Heart left ventricle (tissue), 16 donors: ENCODE data around the gene ROCK2. TPM values are rescaled to one million over a fixed set of nuclear protein-coding genes. Genes with fewer than 3 reads are reported as not detected.
"Not testable (repeated sequence)": the region's sequence is repeated elsewhere in the genome, so short reads cannot be mapped to it uniquely, and the experiment has no call there.

Source experiments
- ATAC-seq, 4 donors: fragments of 200-7000 bp; cut with Tn5 transposase; one replicate each; pipeline ENCODE4 v1.9.1; 2020 to 2022; ENCODE audit warnings: moderate library complexity in 4 of 4, mild to moderate bottlenecking in 3 of 4, moderate number of reproducible peaks in 1 of 4
- DNase-seq, 5 donors: peaks; one replicate each; pipeline ENCODE4 v3.0.0-alpha.2; 2020
- H3K27ac ChIP-seq, 12 donors: fragments of 200-600 bp; sonication (generic) in 4 of 12; one replicate each; pipeline versions ENCODE4 v1.5.0 to v1.8.0; 2016 to 2022; ENCODE audit warnings: mild to moderate bottlenecking in 2 of 12
- H3K27me3 ChIP-seq, 9 donors: fragments of 200-600 bp; sonication (generic) in 2 of 9; one replicate each; pipeline versions ENCODE4 v1.5.1 to v1.8.0; 2016 to 2022; ENCODE audit warnings: mild to moderate bottlenecking in 3 of 9
- H3K36me3 ChIP-seq, 9 donors: fragments of 200-600 bp; sonication (generic) in 2 of 9; one replicate each; pipeline versions ENCODE4 v1.5.0 to v1.8.0; 2018 to 2022; ENCODE audit warnings: mild to moderate bottlenecking in 2 of 9
- H3K4me1 ChIP-seq, 12 donors: fragments of 200-600 bp; sonication (generic) in 4 of 12; one replicate each; pipeline versions ENCODE4 v1.5.0 to v1.8.0; 2016 to 2022; ENCODE audit warnings: mild to moderate bottlenecking in 3 of 12
- H3K4me3 ChIP-seq, 12 donors: fragments of 200-600 bp; sonication (generic) in 4 of 12; one replicate each; pipeline versions ENCODE4 v1.5.0 to v1.8.0; 2017 to 2022; ENCODE audit warnings: mild to moderate bottlenecking in 9 of 12, moderate library complexity in 4 of 12
- H3K9me3 ChIP-seq, 12 donors: fragments of 200-600 bp; sonication (generic) in 4 of 12; one replicate each; pipeline versions ENCODE4 v1.5.0 to v1.8.0; 2016 to 2022; ENCODE audit warnings: mild to moderate bottlenecking in 1 of 12
- CTCF ChIP-seq, 12 donors: fragments of 200-600 bp; sonication (generic) in 4 of 12; IDR thresholded peaks; one replicate each; pipeline versions ENCODE4 v1.5.0 to v1.8.0; 2018 to 2022; ENCODE audit warnings: antibody characterized with exemption in 12 of 12, mild to moderate bottlenecking in 5 of 12
- POLR2A ChIP-seq, 2 donors: fragments of 450-650 bp; IDR thresholded peaks; one replicate each; pipeline ENCODE4 v1.6.1; 2017; ENCODE audit warnings: antibody characterized with exemption in 2 of 2, mild to moderate bottlenecking in 2 of 2, moderate library complexity in 2 of 2
- WGBS, 4 donors: extraction: QIAGEN DNeasy Blood & Tissue Kit in 2 of 4; methylation state at CpG; one replicate each; pipeline versions ENCODE4 v1.1.5 to v1.1.7; 2013 to 2018; 5-methylcytosine and 5-hydroxymethylcytosine counted together
- intact Hi-C, 10 donors: fragments of 100-400 bp; cut with DNase I; formaldehyde crosslinking; loops; one replicate each; pipeline versions ENCODE4 v1.11.1 to v1.14.2; 2022
- polyA plus RNA-seq, 2 donors: library from polyadenylated mRNA; stranded (reverse); fragments of 200-250 nt; gene quantifications; one replicate each; pipeline ENCODE4 v1.2.3, GENCODE V29; 2013
- total RNA-seq, 9 donors: library from RNA; depleted of rRNA in 2 of 9; stranded (reverse); fragments of >200 nt in 2 of 9; fragmentation: NEBNext Ultra II Directional in 3 of 9; extraction: Animal tissue kit (Norgen Biotek cat#: 25700) in 3 of 9; gene quantifications; one replicate each; pipeline versions ENCODE4 v1.1.0 to v1.2.4, GENCODE V29; 2016 to 2023
- donor health status: ischemic (EF 13 %, LVEDD 7.1; RV severe dilation, severe dysfunction).
- donor health status: healthy with polysubstance abuse.
- donor health status: DM: no; HTN: yes; CAD: no.
- donor health status: DM: no; HTN: no; CAD: no.
- donor health status: ischemic (EF 25% LVEDD 6.9; RV normal size, moderate dysfunction).
- donor health status: ischemic (EF 25% LVEDD 5.7; RV mildly dilated, moderate dysfunction).
- donor health status: healthy.
- donor health status: DM: yes; HTN: yes; CAD: no.
- donor health status: ischemic (EF 35%, LVEDD 5.7; RV mildly dilated, moderate dysfunction).
- donor health status: nonischemic (EF 11% LVEDD 7.7; RV severe dilation, severe dysfunction).
- donor health status: DM: yes; HTN: yes; CAD: no.
- donor health status: PGD.
- donor health status: ischemic (EF 29% LVEDD 5.4; RV normal size, mild dysfunction).
- donor health status: nonischemic (EF 23%, LVEDD 6.1; RV moderate dilation, normal function).

Gene ROCK2
- total and polyA plus RNA-seq, 11 donors, result 6.1 to 44.3 (median 38.0) TPM

- Histone ChIP-seq H3K27me3 (no peaks in the 10 kb centered on the region), H3K4me1 (peaks cover 0 to 49% (median 33%) of the 10 kb centered on the region in 12 donors), H3K9me3 (peaks cover 0 to 17% (median 0%) of the 10 kb centered on the region in 12 donors), H3K27ac (peak overlapping the region in 5 of 12 donors; percentile 8 to 51 (median 27)), H3K36me3 (no peaks in the 10 kb centered on the region), H3K4me3 (peak overlapping the region in 4 of 12 donors; percentile 5 to 25 (median 18))
- ATAC-seq, result no peak
- intact Hi-C loops, result loop anchor here in 2 of 10 donors (5.0 to 10.0 kb wide), 2 partner anchors 46 to 48 kb away; no protein-coding TSS in a partner anchor
- WGBS, 4 donors, result 25 to 39% (median 31%) methylated on average over 4 of the region's 4 CpGs
- TF ChIP-seq CTCF (IDR thresholded peaks at IDR 0.05), result no peak
- TF ChIP-seq POLR2A (IDR thresholded peaks at IDR 0.05), result no peak
- DNase-seq, result no peak
These were observed 13.8 kb downstream of the ROCK2 start for GRCh38 chr2:11330457-11331142.

GRCh38 chr2:11329776-11330175 is 14.7 kb downstream of the ROCK2 start:
- intact Hi-C loops, result loop anchor here in 2 of 10 donors (5.0 to 10.0 kb wide), 2 partner anchors 45 to 47 kb away; no protein-coding TSS in a partner anchor
- no peaks in the 10 kb centered on the region for H3K36me3 ChIP-seq
- 11 to 23% (median 15%) methylated on average over 1 of the region's 1 CpG for WGBS, 4 donors
- TF ChIP-seq CTCF (IDR thresholded peaks at IDR 0.05), result no peak
- no peak for TF ChIP-seq POLR2A (IDR thresholded peaks at IDR 0.05)
- H3K27me3 ChIP-seq, result no peaks in the 10 kb centered on the region
- DNase-seq, result no peak
- no peak for ATAC-seq
- peak overlapping the region in 2 of 12 donors; percentile 23 to 25 for H3K4me3 ChIP-seq
- H3K9me3 ChIP-seq, result peaks cover 0 to 17% (median 0%) of the 10 kb centered on the region in 12 donors
- peak overlapping the region in 4 of 12 donors; percentile 0 to 51 (median 18) for H3K27ac ChIP-seq
- peaks cover 0 to 49% (median 32%) of the 10 kb centered on the region in 12 donors for H3K4me1 ChIP-seq

GRCh38 chr2:11328522-11328921 is 15.9 kb downstream of the ROCK2 start:
- ATAC-seq, H3K4me3 ChIP-seq, H3K27me3 ChIP-seq, DNase-seq, H3K27ac ChIP-seq, H3K36me3 ChIP-seq, intact Hi-C loops: not testable (repeated sequence)
- Histone ChIP-seq H3K9me3 (peaks cover 0 to 17% (median 0%) of the 10 kb centered on the region in 12 donors), H3K4me1 (peaks cover 0 to 45% (median 30%) of the 10 kb centered on the region in 12 donors)
- WGBS, 4 donors, result 0 to 90% (median 63%) methylated on average over 1 of the region's 1 CpG

- intact Hi-C loops, result no loop called here
- Histone ChIP-seq H3K27me3 (no peaks in the 10 kb centered on the region), H3K4me1 (peaks cover 0 to 46% (median 32%) of the 10 kb centered on the region in 12 donors), H3K4me3 (no peak overlapping the region), H3K27ac (no peak overlapping the region), H3K36me3 (no peaks in the 10 kb centered on the region), H3K9me3 (peaks cover 0 to 16% (median 0%) of the 10 kb centered on the region in 12 donors)
- TF ChIP-seq POLR2A (IDR thresholded peaks at IDR 0.05) (no peak), CTCF (IDR thresholded peaks at IDR 0.05) (no peak)
- ATAC-seq, result no peak
- DNase-seq, result no peak
- 69 to 97% (median 75%) methylated on average over 2 of the region's 2 CpGs for WGBS, 4 donors
These were observed 16.6 kb downstream of the ROCK2 start for GRCh38 chr2:11327871-11328270.
